Gastroesophageal sphincter (tissue), 3 donors: ENCODE measurements around the gene GPR6.

Experiments used
- CTCF ChIP-seq, 4 experiments: fragments of 200-600 bp in 2 of 4; fragments of 450-650 bp in 2 of 4; sonication (generic) in 1 of 4; IDR thresholded peaks; one replicate each; pipeline ENCODE4 v1.5.1; 2017 to 2019; ENCODE audit warnings: antibody characterized with exemption in 4 of 4, mild to moderate bottlenecking in 2 of 4, moderate library complexity in 2 of 4
- POLR2A ChIP-seq, 2 donors: fragments of 450-650 bp; IDR thresholded peaks; one replicate each; pipeline ENCODE4 v1.6.1; 2017; ENCODE audit warnings: antibody characterized with exemption in 2 of 2, mild to moderate bottlenecking in 2 of 2, moderate library complexity in 1 of 2
- POLR2AphosphoS5 ChIP-seq: sonication (generic); formaldehyde crosslinking; IDR thresholded peaks from one replicate; pipeline ENCODE4 v1.6.1; 2017; ENCODE audit warnings: antibody characterized with exemption

GRCh38 chr6:109949281-109950065 lies 28.6 kb upstream of the GPR6 start:
- TF ChIP-seq CTCF (IDR thresholded peaks at IDR 0.05) (no peak), POLR2A (IDR thresholded peaks at IDR 0.05) (no peak), POLR2AphosphoS5 (no peak)
